HG03575 (cell line): ENCODE measurements around the gene RCOR1.

Experiments
- ATAC-seq: cut with Tn5 transposase; IDR thresholded peaks from one replicate; pipeline ENCODE4 v1.9.1; 2021; ENCODE audit not compliant: unreplicated experiment, insufficient number of reproducible peaks, low FRiP score; ENCODE audit errors: extremely low read depth

Gene RCOR1

GRCh38 chr14:102693006-102693755 is 100.7 kb downstream of the RCOR1 start:
- no peak for ATAC-seq

GRCh38 chr14:102694530-102695166 is 102.2 kb downstream of the RCOR1 start:
- ATAC-seq = no peak

- ATAC-seq = no peak
Measured at GRCh38 chr14:102695167-102695555, 102.7 kb downstream of the RCOR1 start.

- no peak for ATAC-seq
Measured at GRCh38 chr14:102696332-102696731, 103.9 kb downstream of the RCOR1 start.

- no peak for ATAC-seq
Measured at GRCh38 chr14:102696856-102697495, 104.5 kb downstream of the RCOR1 start.

GRCh38 chr14:102697501-102697900 is 105.1 kb downstream of the RCOR1 start:
- ATAC-seq = no peak

- no peak for ATAC-seq
Measured at GRCh38 chr14:102699416-102700110, 107.1 kb downstream of the RCOR1 start.

GRCh38 chr14:102708494-102708893 is 116.0 kb downstream of the RCOR1 start:
- ATAC-seq = no peak

- ATAC-seq = no peak
Measured at GRCh38 chr14:102711207-102711606, 118.8 kb downstream of the RCOR1 start.

- no peak for ATAC-seq
Measured at GRCh38 chr14:102711946-102712345, 119.5 kb downstream of the RCOR1 start.

GRCh38 chr14:102717276-102717675 is 124.8 kb downstream of the RCOR1 start:
- ATAC-seq = no peak

- no peak for ATAC-seq
Measured at GRCh38 chr14:102722646-102723045, 130.2 kb downstream of the RCOR1 start.

- ATAC-seq = no peak
Measured at GRCh38 chr14:102723650-102724049, 131.2 kb downstream of the RCOR1 start.

- ATAC-seq = no peak
Measured at GRCh38 chr14:102726191-102726949, 133.9 kb downstream of the RCOR1 start.

GRCh38 chr14:102727336-102728095 is 135.1 kb downstream of the RCOR1 start:
- no peak for ATAC-seq

GRCh38 chr14:102728501-102728900 is 136.1 kb downstream of the RCOR1 start:
- ATAC-seq = no peak

- no peak for ATAC-seq
Measured at GRCh38 chr14:102729268-102729667, 136.8 kb downstream of the RCOR1 start.

GRCh38 chr14:102729825-102730224 is 137.4 kb downstream of the RCOR1 start:
- ATAC-seq = no peak
